HEK293T (cell line): ENCODE measurements around the gene HBQ1.
"Not testable (repeated sequence)": the region's sequence is repeated elsewhere in the genome, so short reads cannot be mapped to it uniquely, and the experiment has no call there.

Source experiments
- ARNT ChIP-seq: fragments of 450-650 bp; IDR thresholded peaks from 2 replicates; pipeline ENCODE4 v1.6.1; 2017; ENCODE audit warnings: mild to moderate bottlenecking
- FOXA1 ChIP-seq: fragments of 450-650 bp; IDR thresholded peaks from 2 replicates; pipeline ENCODE4 v1.6.1; 2016; ENCODE audit warnings: mild to moderate bottlenecking
- NFRKB ChIP-seq: fragments of 450-650 bp; IDR thresholded peaks from 2 replicates; pipeline ENCODE4 v1.6.1; 2016; ENCODE audit warnings: mild to moderate bottlenecking, moderate library complexity
- SP1 ChIP-seq: fragments of 450-650 bp; IDR thresholded peaks from 2 replicates; pipeline ENCODE4 v1.6.1; 2017

GRCh38 chr16:153129-153521, 27.1 kb upstream of the HBQ1 start:
- TF ChIP-seq NFRKB, FOXA1, SP1, ARNT: not testable (repeated sequence)
